ENCODE results near the gene TRERF1. TPM values are rescaled to one million over a fixed set of nuclear protein-coding genes. Genes with fewer than 3 reads are reported as not detected.

TRERF1 gene
- polyA plus RNA-seq, 1 of the 3 experiments (the other 2 are of a cell fraction): 3.6 TPM

- H4K20me1 ChIP-seq (ENCODE audit: insufficient read depth): peaks cover 22% of the 10 kb centered on the region
- H2AFZ ChIP-seq (ENCODE audit: low read depth): no peak overlapping the region
- peaks cover 6 to 10% of the 10 kb centered on the region in 2 experiments; a peak in 3 of 4 replicates for H3K4me1 ChIP-seq (ENCODE audit: control insufficient read depth in 1 of 2, insufficient read depth in 2 of 2, low read depth in 1 of 2, low read length in 1 of 2)
- H3K9me2 ChIP-seq: no peaks in the 10 kb centered on the region
- no peaks in the 10 kb centered on the region for H3K27me3 ChIP-seq (ENCODE audit: insufficient read depth)
- 91% methylated on average over 3 of the region's 3 CpGs for WGBS (ENCODE audit: low lambda C conversion rate)
- no peaks in the 10 kb centered on the region for H3K9me3 ChIP-seq
- H3K9ac ChIP-seq: no peak overlapping the region
- CTCF ChIA-PET: interaction anchor here (0.9 kb wide), 1 partner anchor 24 kb away, joined by 3 read pairs; no protein-coding TSS in a partner anchor
- H3K27ac ChIP-seq (ENCODE audit: low read depth in 2 of 2, low read length in 1 of 2): no peak overlapping the region
- POLR2A ChIA-PET: no interaction called here
- no peak for TF ChIP-seq USF2 (IDR thresholded peaks at IDR 0.05; ENCODE audit: borderline replicate concordance, low read depth, low read length)
- no peak for TF ChIP-seq GABPA (IDR thresholded peaks at IDR 0.05; ENCODE audit: low read depth)
- no peak for TF ChIP-seq FOSL2 (IDR thresholded peaks at IDR 0.05; ENCODE audit: borderline replicate concordance, low read depth)
- no peak for TF ChIP-seq RAD21 (IDR thresholded peaks at IDR 0.05; ENCODE audit: low read length)
- DNase-seq: no peak
- H3K36me3 ChIP-seq (replicated peaks in 1 of 2; ENCODE audit: control insufficient read depth in 1 of 2, insufficient read depth in 2 of 2, low read length in 1 of 2): no peaks in the 10 kb centered on the region
- H3K4me3 ChIP-seq (ENCODE audit: low read depth in 2 of 2, low read length in 1 of 2): no peak overlapping the region
- peaks cover 35% of the 10 kb centered on the region for H3K79me2 ChIP-seq (ENCODE audit: insufficient read depth)
- no peak overlapping the region for H3K4me2 ChIP-seq
- peaks cover 4% of the 10 kb centered on the region for H3F3A ChIP-seq (replicated peaks; ENCODE audit: insufficient read depth)
Measured at GRCh38 chr6:42401613-42401951, 50.1 kb downstream of the TRERF1 start.

GRCh38 chr6:42400886-42401612, 50.7 kb downstream of the TRERF1 start:
- Histone ChIP-seq H3K4me1 (ENCODE audit: control insufficient read depth in 1 of 2, insufficient read depth in 2 of 2, low read depth in 1 of 2, low read length in 1 of 2) (peaks cover 6 to 10% of the 10 kb centered on the region in 2 experiments; a peak in 3 of 4 replicates), H3K27me3 (ENCODE audit: insufficient read depth) (no peaks in the 10 kb centered on the region), H3K36me3 (replicated peaks in 1 of 2; ENCODE audit: control insufficient read depth in 1 of 2, insufficient read depth in 2 of 2, low read length in 1 of 2) (no peaks in the 10 kb centered on the region), H3K9me2 (no peaks in the 10 kb centered on the region), H3F3A (replicated peaks; ENCODE audit: insufficient read depth) (peaks cover 4% of the 10 kb centered on the region), H3K27ac (ENCODE audit: low read depth in 2 of 2, low read length in 1 of 2) (no peak overlapping the region), H3K9me3 (no peaks in the 10 kb centered on the region), H4K20me1 (ENCODE audit: insufficient read depth) (peaks cover 17% of the 10 kb centered on the region), H2AFZ (ENCODE audit: low read depth) (no peak overlapping the region), H3K4me2 (no peak overlapping the region), H3K4me3 (ENCODE audit: low read depth in 2 of 2, low read length in 1 of 2) (no peak overlapping the region), H3K79me2 (ENCODE audit: insufficient read depth) (peaks cover 33% of the 10 kb centered on the region), H3K9ac (no peak overlapping the region)
- no peak for TF ChIP-seq SMC3 (IDR thresholded peaks at IDR 0.05; ENCODE audit: low read depth, low read length)
- no peak for TF ChIP-seq JUND (IDR thresholded peaks at IDR 0.05)
- no peak for TF ChIP-seq ELF1 (IDR thresholded peaks at IDR 0.05)
- no peak for TF ChIP-seq MXI1 (IDR thresholded peaks at IDR 0.05; ENCODE audit: low read depth, low read length)
- TF ChIP-seq MEF2A (IDR thresholded peaks at IDR 0.05; ENCODE audit: borderline replicate concordance, low read depth): no peak
- TF ChIP-seq POLR2AphosphoS5 (IDR thresholded peaks at IDR 0.05; ENCODE audit: low read depth, low read length): no peak
- TF ChIP-seq RXRA (IDR thresholded peaks at IDR 0.05; ENCODE audit: borderline replicate concordance, low read depth): no peak
- TF ChIP-seq PBX3 (IDR thresholded peaks at IDR 0.05): no peak
- TF ChIP-seq GABPA (IDR thresholded peaks at IDR 0.05; ENCODE audit: low read depth): no peak
- no peak for TF ChIP-seq USF2 (IDR thresholded peaks at IDR 0.05; ENCODE audit: borderline replicate concordance, low read depth, low read length)
- no peak for TF ChIP-seq CTCF (IDR thresholded peaks at IDR 0.05)
- no peak for TF ChIP-seq EP300 (IDR thresholded peaks at IDR 0.05; ENCODE audit: borderline replicate concordance in 1 of 2, low read depth in 1 of 2, low read length in 1 of 2)
- TF ChIP-seq GATA2 (CRISPR knock-in tag; IDR thresholded peaks at IDR 0.05): no peak
- ChIA-PET CTCF (interaction anchor here (0.9 kb wide), 1 partner anchor 23 kb away, joined by 3 read pairs; no protein-coding TSS in a partner anchor), POLR2A (no interaction called here)
- DNase-seq: no peak
- 82% methylated on average over 6 of the region's 8 CpGs for WGBS (ENCODE audit: low lambda C conversion rate)

Measured in SK-N-SH (cell line).